Kidney tubule cell (primary cell): Measurements from ENCODE around the gene PARD3.
"Not testable (repeated sequence)": the region's sequence is repeated elsewhere in the genome, so short reads cannot be mapped to it uniquely, and the experiment has no call there.

Experiments
- DNase-seq: peaks from one replicate; pipeline ENCODE4 v3.0.0-alpha.2; 2018; ENCODE audit warnings: low spot score

Gene PARD3

GRCh38 chr10:34094146-34094696 is 720.9 kb downstream of the PARD3 start:
- no peak for DNase-seq

- no peak for DNase-seq
Measured at GRCh38 chr10:34092891-34093290, 722.2 kb downstream of the PARD3 start.

- no peak for DNase-seq
Measured at GRCh38 chr10:34091635-34092195, 723.4 kb downstream of the PARD3 start.

- DNase-seq, result no peak
Measured at GRCh38 chr10:34089253-34089652, 725.8 kb downstream of the PARD3 start.

- no peak for DNase-seq
Measured at GRCh38 chr10:34088208-34088794, 726.8 kb downstream of the PARD3 start.

GRCh38 chr10:34087095-34087418 is 728.0 kb downstream of the PARD3 start:
- no peak for DNase-seq

GRCh38 chr10:34083567-34083966 is 731.5 kb downstream of the PARD3 start:
- DNase-seq, result no peak

- DNase-seq, result no peak
Measured at GRCh38 chr10:34081948-34082347, 733.1 kb downstream of the PARD3 start.

GRCh38 chr10:34081347-34081743 is 733.8 kb downstream of the PARD3 start:
- DNase-seq, result no peak

- no peak for DNase-seq
Measured at GRCh38 chr10:34080485-34081346, 734.4 kb downstream of the PARD3 start.

GRCh38 chr10:34079702-34080484 is 735.2 kb downstream of the PARD3 start:
- no peak for DNase-seq

GRCh38 chr10:34078745-34079470 is 736.2 kb downstream of the PARD3 start:
- DNase-seq, result no peak

GRCh38 chr10:34078017-34078744 is 736.9 kb downstream of the PARD3 start:
- DNase-seq, result no peak

GRCh38 chr10:34076443-34076842 is 738.7 kb downstream of the PARD3 start:
- DNase-seq, result no peak

- no peak for DNase-seq
Measured at GRCh38 chr10:34075254-34075926, 739.7 kb downstream of the PARD3 start.

GRCh38 chr10:34074051-34074450 is 741.0 kb downstream of the PARD3 start:
- DNase-seq, result no peak

GRCh38 chr10:34067741-34068140 is 747.4 kb downstream of the PARD3 start:
- DNase-seq, result not testable (repeated sequence)

- no peak for DNase-seq
Measured at GRCh38 chr10:34063592-34063991, 751.5 kb downstream of the PARD3 start.

GRCh38 chr10:34061841-34062240 is 753.3 kb downstream of the PARD3 start:
- peak; percentile 87 for DNase-seq
